ENCODE data around the gene GSG1L. TPM values are rescaled to one million over a fixed set of nuclear protein-coding genes. Genes with fewer than 3 reads are reported as not detected.
A peak's percentile ranks its signal among the peaks of the same experiment; 100 is the strongest.

GSG1L gene
- polyA plus RNA-seq, 4 donors = 0.09 to 0.22 TPM; not detected in 2

DNA sequence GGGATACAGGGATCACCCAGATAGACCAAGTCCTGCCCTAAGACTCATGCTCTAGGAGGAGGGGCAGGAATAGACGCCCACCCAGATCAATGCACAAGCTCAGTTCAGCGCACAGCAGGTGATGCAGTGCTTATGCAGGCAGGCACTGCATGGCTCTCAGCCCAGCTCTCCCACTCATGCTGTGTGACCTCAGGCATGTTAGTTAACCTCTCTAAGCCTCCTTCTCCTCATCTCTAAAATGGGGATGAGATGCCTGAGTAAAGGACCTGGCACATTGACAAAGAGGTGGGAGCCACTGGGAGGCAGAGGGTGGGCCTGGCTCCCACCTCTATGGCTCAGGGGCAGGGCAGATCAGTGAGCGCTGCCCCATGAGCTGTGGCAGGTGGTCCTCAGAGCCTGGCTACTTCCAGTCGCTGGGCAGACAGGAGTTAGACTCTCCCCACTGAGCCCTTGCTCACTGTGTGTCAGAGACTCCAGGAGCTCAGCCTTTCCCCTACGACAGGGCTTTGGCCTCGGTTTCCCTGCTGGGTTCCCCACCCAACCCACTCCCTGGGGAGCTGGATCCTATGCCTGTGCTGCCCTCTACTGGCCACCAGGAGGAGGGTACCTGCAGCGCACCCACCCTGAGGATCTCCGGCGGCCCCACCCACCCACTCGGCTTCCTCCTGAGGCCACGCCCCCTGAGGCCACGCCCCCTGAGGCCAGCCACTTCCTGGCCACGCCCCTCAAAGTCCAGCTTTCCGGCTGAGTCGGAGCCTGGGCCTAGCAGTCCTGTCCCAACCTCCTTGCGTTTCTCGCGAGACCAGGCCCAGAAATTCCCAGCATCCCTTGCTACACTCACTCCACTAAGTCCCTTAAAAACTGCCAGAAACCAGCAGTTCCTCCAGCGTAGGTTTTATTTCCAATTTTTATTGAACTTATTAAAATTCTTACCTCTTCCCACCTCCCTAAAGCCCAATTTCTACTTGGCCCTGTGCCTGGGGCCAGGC, 196.1 kb downstream of the GSG1L start:
- H3K27me3 ChIP-seq (ENCODE audit: control insufficient read depth in 3 of 3, insufficient read depth in 3 of 3, low read length in 3 of 3) = no peaks in the 10 kb centered on the region
- peaks cover 0 to 11% of the 10 kb centered on the region in 2 donors for H3K9me3 ChIP-seq (ENCODE audit: control insufficient read depth in 2 of 2, insufficient read depth in 1 of 2, low read depth in 1 of 2, low read length in 1 of 2)
- no peaks in the 10 kb centered on the region for H3K4me1 ChIP-seq (ENCODE audit: control insufficient read depth in 3 of 3, insufficient read depth in 2 of 3, low read depth in 1 of 3, low read length in 2 of 3)
- 35 to 43% (median 41%) methylated on average over 18 to 19 of the region's 19 CpGs for WGBS, 3 donors
- H3K27ac ChIP-seq (ENCODE audit: low read depth in 1 of 3, low read length in 2 of 3) = no peak overlapping the region
- DNase-seq = peak; percentile 39 to 48
- H3K4me3 ChIP-seq (ENCODE audit: low read depth in 1 of 3, low read length in 3 of 3) = no peak overlapping the region
- FAIRE-seq = no peak
- H3K36me3 ChIP-seq (ENCODE audit: control insufficient read depth in 3 of 3, insufficient read depth in 2 of 3, low read depth in 1 of 3, low read length in 3 of 3) = no peaks in the 10 kb centered on the region

DNA sequence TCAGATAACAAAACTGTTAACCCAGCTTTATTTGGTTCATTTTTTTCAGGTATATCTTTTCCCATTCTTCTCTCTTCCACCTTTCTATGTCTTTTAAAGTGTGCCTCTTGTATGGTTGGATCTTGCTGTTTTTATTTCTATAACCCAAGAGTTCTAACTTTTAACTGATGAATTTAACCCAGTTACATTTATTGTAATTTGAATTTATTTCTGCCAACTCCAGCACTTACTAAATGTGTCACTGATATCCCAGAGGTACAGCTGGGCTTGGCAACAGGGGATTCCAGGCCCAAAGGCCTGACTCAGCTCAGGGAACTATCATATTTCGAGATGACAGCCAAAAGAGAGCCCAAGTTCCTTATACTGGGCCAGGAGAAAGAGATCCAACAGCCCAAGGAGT, 200.1 kb downstream of the GSG1L start:
- no peaks in the 10 kb centered on the region for H3K4me1 ChIP-seq (ENCODE audit: control insufficient read depth in 3 of 3, insufficient read depth in 2 of 3, low read depth in 1 of 3, low read length in 2 of 3)
- peaks cover 0 to 11% of the 10 kb centered on the region in 2 donors for H3K9me3 ChIP-seq (ENCODE audit: control insufficient read depth in 2 of 2, insufficient read depth in 1 of 2, low read depth in 1 of 2, low read length in 1 of 2)
- no peak overlapping the region for H3K4me3 ChIP-seq (ENCODE audit: low read depth in 1 of 3, low read length in 3 of 3)
- H3K27ac ChIP-seq (ENCODE audit: low read depth in 1 of 3, low read length in 2 of 3) = no peak overlapping the region
- DNase-seq (no peak), FAIRE-seq (no peak)
- H3K27me3 ChIP-seq (ENCODE audit: control insufficient read depth in 3 of 3, insufficient read depth in 3 of 3, low read length in 3 of 3) = no peaks in the 10 kb centered on the region
- no peaks in the 10 kb centered on the region for H3K36me3 ChIP-seq (ENCODE audit: control insufficient read depth in 3 of 3, insufficient read depth in 2 of 3, low read depth in 1 of 3, low read length in 3 of 3)
- WGBS, 3 donors = 47 to 62% (median 50%) methylated on average over 1 of the region's 1 CpG

DNA sequence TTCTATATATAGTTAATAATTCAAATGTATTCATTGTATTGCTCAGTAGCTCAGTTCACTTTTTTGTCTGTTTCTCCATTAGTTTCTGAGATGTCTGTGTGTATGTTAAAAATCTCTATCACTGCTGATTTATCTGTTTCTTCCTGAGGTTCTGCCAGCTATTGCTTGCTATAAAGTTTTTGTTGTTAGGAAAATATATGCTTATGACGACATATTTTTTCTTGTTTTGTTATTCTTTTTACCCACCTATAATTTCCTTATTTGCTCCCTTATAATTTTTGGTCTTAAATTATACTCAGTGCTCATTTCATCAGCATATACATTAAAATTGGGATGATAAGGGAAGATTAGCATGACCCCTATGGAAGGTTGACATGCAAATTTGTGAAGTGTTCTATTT, 200.6 kb downstream of the GSG1L start:
- Histone ChIP-seq H3K27me3 (ENCODE audit: control insufficient read depth in 3 of 3, insufficient read depth in 3 of 3, low read length in 3 of 3) (no peaks in the 10 kb centered on the region), H3K36me3 (ENCODE audit: control insufficient read depth in 3 of 3, insufficient read depth in 2 of 3, low read depth in 1 of 3, low read length in 3 of 3) (no peaks in the 10 kb centered on the region), H3K4me1 (ENCODE audit: control insufficient read depth in 3 of 3, insufficient read depth in 2 of 3, low read depth in 1 of 3, low read length in 2 of 3) (no peaks in the 10 kb centered on the region), H3K4me3 (ENCODE audit: low read depth in 1 of 3, low read length in 3 of 3) (no peak overlapping the region), H3K9me3 (ENCODE audit: control insufficient read depth in 2 of 2, insufficient read depth in 1 of 2, low read depth in 1 of 2, low read length in 1 of 2) (peaks cover 0 to 11% of the 10 kb centered on the region in 2 donors), H3K27ac (ENCODE audit: low read depth in 1 of 3, low read length in 2 of 3) (no peak overlapping the region)
- DNase-seq (no peak), FAIRE-seq (no peak)
- 92 to 98% (median 93%) methylated on average over 1 of the region's 1 CpG for WGBS, 3 donors

DNA sequence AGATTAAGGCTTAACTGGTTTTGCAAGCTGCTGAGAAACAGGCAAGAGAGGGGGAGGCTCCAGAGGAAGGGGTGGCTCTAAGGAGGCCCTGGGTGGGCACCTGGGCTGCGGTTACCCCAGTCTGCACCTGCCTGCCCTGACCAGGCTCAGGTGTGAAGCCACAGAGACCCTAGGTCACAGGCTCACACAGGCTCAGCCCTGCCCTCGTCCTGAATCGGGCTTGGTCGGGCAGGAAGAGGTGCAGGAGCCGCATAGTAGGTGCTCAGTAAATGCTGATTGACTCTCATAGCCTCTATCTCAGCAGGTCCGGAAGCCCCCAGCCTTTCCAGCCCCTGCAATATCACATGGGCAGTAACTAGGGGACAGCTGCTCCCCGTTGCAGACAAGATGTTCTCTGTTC, 203.4 kb downstream of the GSG1L start:
- FAIRE-seq (no peak), DNase-seq (no peak)
- Histone ChIP-seq H3K9me3 (ENCODE audit: control insufficient read depth in 2 of 2, insufficient read depth in 1 of 2, low read depth in 1 of 2, low read length in 1 of 2) (peaks cover 0 to 8% of the 10 kb centered on the region in 2 donors), H3K4me3 (ENCODE audit: low read depth in 1 of 3, low read length in 3 of 3) (no peak overlapping the region), H3K36me3 (ENCODE audit: control insufficient read depth in 3 of 3, insufficient read depth in 2 of 3, low read depth in 1 of 3, low read length in 3 of 3) (no peaks in the 10 kb centered on the region), H3K27me3 (ENCODE audit: control insufficient read depth in 3 of 3, insufficient read depth in 3 of 3, low read length in 3 of 3) (no peaks in the 10 kb centered on the region), H3K27ac (ENCODE audit: low read depth in 1 of 3, low read length in 2 of 3) (no peak overlapping the region), H3K4me1 (ENCODE audit: control insufficient read depth in 3 of 3, insufficient read depth in 2 of 3, low read depth in 1 of 3, low read length in 2 of 3) (no peaks in the 10 kb centered on the region)
- 77 to 81% (median 78%) methylated on average over 7 of the region's 7 CpGs for whole genome bisulfite sequencing, 3 donors

DNA sequence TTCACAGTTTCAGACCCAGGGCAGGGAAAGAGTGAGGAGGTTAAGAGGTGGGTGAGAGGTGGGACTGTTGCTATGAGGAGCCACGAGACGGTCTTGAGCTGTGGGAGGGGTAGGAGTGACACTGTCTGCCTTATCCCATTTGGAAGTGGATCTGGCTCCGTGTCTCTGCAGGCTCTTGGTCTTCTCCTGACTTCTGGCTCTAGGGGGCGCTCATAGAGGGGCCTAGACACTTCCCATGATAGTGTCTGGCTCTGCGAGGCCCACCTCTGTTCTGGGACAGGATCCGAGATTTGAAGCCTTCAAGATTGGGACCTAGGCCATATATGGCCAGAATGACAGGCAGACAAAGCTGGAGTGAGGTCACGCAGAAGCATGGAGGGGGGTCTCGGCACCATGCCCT, 204.5 kb downstream of the GSG1L start:
- Histone ChIP-seq H3K27ac (ENCODE audit: low read depth in 1 of 3, low read length in 2 of 3) (no peak overlapping the region), H3K36me3 (ENCODE audit: control insufficient read depth in 3 of 3, insufficient read depth in 2 of 3, low read depth in 1 of 3, low read length in 3 of 3) (no peaks in the 10 kb centered on the region), H3K4me3 (ENCODE audit: low read depth in 1 of 3, low read length in 3 of 3) (no peak overlapping the region), H3K4me1 (ENCODE audit: control insufficient read depth in 3 of 3, insufficient read depth in 2 of 3, low read depth in 1 of 3, low read length in 2 of 3) (no peaks in the 10 kb centered on the region), H3K9me3 (ENCODE audit: control insufficient read depth in 2 of 2, insufficient read depth in 1 of 2, low read depth in 1 of 2, low read length in 1 of 2) (peaks cover 0 to 4% of the 10 kb centered on the region in 2 donors), H3K27me3 (ENCODE audit: control insufficient read depth in 3 of 3, insufficient read depth in 3 of 3, low read length in 3 of 3) (no peaks in the 10 kb centered on the region)
- FAIRE-seq (no peak), DNase-seq (no peak)
- 47 to 52% (median 47%) methylated on average over 8 of the region's 8 CpGs for WGBS, 3 donors

DNA sequence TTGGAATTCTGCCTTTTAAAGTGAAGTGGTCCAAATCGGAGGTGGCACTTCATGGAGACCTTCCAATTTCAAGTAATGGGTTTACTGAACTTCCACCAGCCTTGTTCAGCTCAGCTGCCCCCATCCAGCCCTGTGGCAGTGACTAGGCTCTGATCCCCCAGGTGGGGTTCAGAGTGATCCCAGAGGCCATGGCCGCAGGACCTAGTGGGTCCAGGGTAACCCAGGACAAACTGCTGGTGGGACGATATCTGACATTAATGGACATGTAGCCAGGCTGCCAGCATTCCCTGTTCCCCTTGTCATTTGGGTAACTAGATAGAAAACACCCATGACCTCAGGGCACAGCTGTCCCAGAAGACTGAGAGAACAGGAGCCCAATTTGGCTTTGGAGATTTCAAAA, 209.9 kb downstream of the GSG1L start:
- FAIRE-seq (no peak), DNase-seq (no peak)
- H3K9me3 ChIP-seq (ENCODE audit: control insufficient read depth in 2 of 2, insufficient read depth in 1 of 2, low read depth in 1 of 2, low read length in 1 of 2) = no peaks in the 10 kb centered on the region
- 68 to 80% (median 72%) methylated on average over 3 of the region's 3 CpGs for WGBS, 3 donors
- H3K27ac ChIP-seq (ENCODE audit: low read depth in 1 of 3, low read length in 2 of 3) = no peak overlapping the region
- no peaks in the 10 kb centered on the region for H3K4me1 ChIP-seq (ENCODE audit: control insufficient read depth in 3 of 3, insufficient read depth in 2 of 3, low read depth in 1 of 3, low read length in 2 of 3)
- peaks cover 0 to 2% (median 0%) of the 10 kb centered on the region in 3 donors for H3K27me3 ChIP-seq (ENCODE audit: control insufficient read depth in 3 of 3, insufficient read depth in 3 of 3, low read length in 3 of 3)
- H3K4me3 ChIP-seq (ENCODE audit: low read depth in 1 of 3, low read length in 3 of 3) = no peak overlapping the region
- H3K36me3 ChIP-seq (ENCODE audit: control insufficient read depth in 3 of 3, insufficient read depth in 2 of 3, low read depth in 1 of 3, low read length in 3 of 3) = no peaks in the 10 kb centered on the region

DNA sequence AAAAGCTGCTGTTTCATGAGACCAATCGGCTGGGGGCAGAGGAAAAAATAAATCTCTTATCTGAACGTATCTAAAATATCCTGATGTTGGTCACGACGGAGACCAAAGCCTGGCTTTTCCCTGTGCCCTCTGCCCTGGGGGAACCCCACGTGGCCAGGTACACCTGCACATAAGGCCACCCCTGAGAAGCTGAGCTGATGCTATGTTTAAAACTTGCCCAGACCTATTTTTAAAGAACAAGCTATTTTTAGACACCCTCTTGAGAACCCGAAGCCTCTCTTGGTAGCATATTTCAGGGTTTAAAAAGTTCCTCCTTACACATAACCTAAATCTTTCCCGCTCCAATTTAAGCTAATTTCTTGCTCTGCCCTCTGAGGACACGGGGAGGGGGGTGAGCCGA, 210.4 kb downstream of the GSG1L start:
- Histone ChIP-seq H3K27me3 (ENCODE audit: control insufficient read depth in 3 of 3, insufficient read depth in 3 of 3, low read length in 3 of 3) (peaks cover 0 to 2% (median 0%) of the 10 kb centered on the region in 3 donors), H3K9me3 (ENCODE audit: control insufficient read depth in 2 of 2, insufficient read depth in 1 of 2, low read depth in 1 of 2, low read length in 1 of 2) (no peaks in the 10 kb centered on the region), H3K27ac (ENCODE audit: low read depth in 1 of 3, low read length in 2 of 3) (no peak overlapping the region), H3K36me3 (ENCODE audit: control insufficient read depth in 3 of 3, insufficient read depth in 2 of 3, low read depth in 1 of 3, low read length in 3 of 3) (no peaks in the 10 kb centered on the region), H3K4me1 (ENCODE audit: control insufficient read depth in 3 of 3, insufficient read depth in 2 of 3, low read depth in 1 of 3, low read length in 2 of 3) (no peaks in the 10 kb centered on the region), H3K4me3 (ENCODE audit: low read depth in 1 of 3, low read length in 3 of 3) (no peak overlapping the region)
- 50 to 57% (median 52%) methylated on average over 9 of the region's 9 CpGs for WGBS, 3 donors
- FAIRE-seq (no peak), DNase-seq (no peak)

DNA sequence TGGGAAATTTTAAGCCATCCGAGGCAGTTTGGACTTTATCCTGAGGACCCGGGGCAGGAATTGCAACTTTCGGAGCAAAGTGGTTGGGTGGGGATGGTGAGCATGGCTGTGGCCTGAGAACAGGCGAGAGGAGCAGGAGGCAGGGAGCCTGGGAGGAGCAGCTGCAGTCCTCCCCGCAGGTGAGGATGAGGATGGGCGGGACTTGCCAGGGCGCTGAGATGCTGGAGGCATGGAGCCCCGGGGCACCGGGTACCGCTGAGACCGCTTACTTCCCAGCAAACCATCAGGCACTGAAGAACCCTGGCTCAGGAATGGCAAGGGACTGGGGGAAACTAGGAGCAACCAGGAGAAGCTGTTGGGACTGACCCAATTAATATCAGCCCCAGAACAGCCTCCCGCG, 210.8 kb downstream of the GSG1L start:
- Histone ChIP-seq H3K27me3 (ENCODE audit: control insufficient read depth in 3 of 3, insufficient read depth in 3 of 3, low read length in 3 of 3) (peaks cover 0 to 2% (median 0%) of the 10 kb centered on the region in 3 donors), H3K27ac (ENCODE audit: low read depth in 1 of 3, low read length in 2 of 3) (no peak overlapping the region), H3K9me3 (ENCODE audit: control insufficient read depth in 2 of 2, insufficient read depth in 1 of 2, low read depth in 1 of 2, low read length in 1 of 2) (peaks cover 0 to under 1% of the 10 kb centered on the region in 2 donors), H3K36me3 (ENCODE audit: control insufficient read depth in 3 of 3, insufficient read depth in 2 of 3, low read depth in 1 of 3, low read length in 3 of 3) (no peaks in the 10 kb centered on the region), H3K4me1 (ENCODE audit: control insufficient read depth in 3 of 3, insufficient read depth in 2 of 3, low read depth in 1 of 3, low read length in 2 of 3) (no peaks in the 10 kb centered on the region), H3K4me3 (ENCODE audit: low read depth in 1 of 3, low read length in 3 of 3) (no peak overlapping the region)
- WGBS, 3 donors = 58 to 70% (median 60%) methylated on average over 13 of the region's 13 CpGs
- DNase-seq (no peak), FAIRE-seq (no peak)
